ENCODE results near the gene HTR1E. TPM values are rescaled to one million over a fixed set of nuclear protein-coding genes. Genes with fewer than 3 reads are reported as not detected.

Gene HTR1E
- total RNA-seq, 2 donors from 2014 or later, result not detected

DNA sequence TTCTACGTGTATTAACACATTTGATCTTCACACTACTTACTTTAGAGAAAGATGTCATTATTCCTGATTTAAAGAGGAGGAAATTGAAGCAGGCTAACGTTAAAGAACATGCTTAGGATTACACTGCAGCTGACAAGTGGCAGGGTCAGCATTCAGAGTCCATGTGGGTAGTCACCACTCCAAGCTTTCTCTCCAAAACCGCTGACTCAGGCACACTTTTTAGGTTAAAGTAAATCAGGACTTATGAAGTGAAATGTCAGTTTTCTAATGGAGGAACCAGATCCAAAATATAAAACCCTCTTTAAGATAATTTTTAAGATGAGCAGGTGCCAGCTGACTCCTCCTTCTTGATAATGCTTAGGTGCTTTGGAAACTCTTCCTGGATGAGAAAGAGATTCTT lies 75.4 kb downstream of the HTR1E start:
- H3K9me3 Mint-ChIP-seq, result peaks cover 4% of the 10 kb centered on the region
- ATAC-seq (no peak), DNase-seq (ENCODE audit: low spot score) (no peak)
- no peaks in the 10 kb centered on the region for H3K36me3 Mint-ChIP-seq
- H3K27me3 Mint-ChIP-seq, result no peaks in the 10 kb centered on the region
- H3K27ac Mint-ChIP-seq, result no peak overlapping the region
- no peaks in the 10 kb centered on the region for H3K4me1 Mint-ChIP-seq (ENCODE audit: low read depth in 2 of 2)
- no peak overlapping the region for H3K4me3 Mint-ChIP-seq

DNA sequence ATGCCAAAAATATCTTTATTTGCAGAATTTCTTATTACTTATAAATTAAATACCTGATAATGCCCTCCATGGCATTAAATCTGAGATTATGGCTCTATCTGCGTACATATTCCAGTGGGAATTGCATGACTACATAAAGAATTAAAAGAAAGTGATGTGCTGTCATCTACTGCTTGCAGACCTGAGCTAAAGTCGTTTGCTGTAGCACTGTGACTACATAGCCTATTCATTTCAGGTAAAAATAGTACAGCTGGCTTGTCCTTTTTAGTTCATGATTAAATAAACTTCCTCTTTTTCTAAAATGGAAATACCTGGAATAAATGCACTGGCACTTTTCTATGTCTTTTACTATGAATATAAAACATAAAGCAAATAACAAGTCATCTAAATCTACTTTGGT lies 79.4 kb downstream of the HTR1E start:
- no peak for DNase-seq (ENCODE audit: low spot score)
- Mint-ChIP-seq H3K4me3 (no peak overlapping the region), H3K36me3 (no peaks in the 10 kb centered on the region), H3K9me3 (peaks cover 11% of the 10 kb centered on the region), H3K4me1 (ENCODE audit: low read depth in 2 of 2) (no peaks in the 10 kb centered on the region), H3K27me3 (peaks cover 0 to 20% of the 10 kb centered on the region in 2 donors), H3K27ac (no peak overlapping the region)
- ATAC-seq, result no peak

DNA sequence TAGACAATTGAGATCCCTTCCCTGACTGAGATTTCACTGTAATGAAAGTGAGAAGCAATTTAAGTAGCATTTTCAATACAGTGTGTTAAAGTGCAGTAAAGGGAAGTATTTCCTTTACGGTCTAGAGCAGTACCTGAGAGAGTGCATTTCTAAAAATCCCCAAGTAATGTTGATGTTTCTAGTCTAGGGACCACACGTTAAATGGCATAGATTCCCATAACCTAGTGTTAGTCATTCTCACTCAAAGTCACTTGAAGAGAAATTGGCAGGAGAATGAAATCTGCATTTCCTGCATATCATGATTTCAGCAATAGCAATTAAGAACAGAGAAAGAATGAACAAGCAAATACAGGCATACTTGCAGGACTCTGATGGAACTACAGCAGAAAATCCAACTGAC lies 89.7 kb downstream of the HTR1E start:
- H3K27ac Mint-ChIP-seq, result no peak overlapping the region
- no peaks in the 10 kb centered on the region for H3K4me1 Mint-ChIP-seq (ENCODE audit: low read depth in 2 of 2)
- peaks cover 0 to 23% of the 10 kb centered on the region in 2 donors for H3K27me3 Mint-ChIP-seq
- no peak for ATAC-seq
- H3K4me3 Mint-ChIP-seq, result no peak overlapping the region
- no peak for DNase-seq (ENCODE audit: low spot score)
- H3K9me3 Mint-ChIP-seq, result no peaks in the 10 kb centered on the region
- no peaks in the 10 kb centered on the region for H3K36me3 Mint-ChIP-seq

DNA sequence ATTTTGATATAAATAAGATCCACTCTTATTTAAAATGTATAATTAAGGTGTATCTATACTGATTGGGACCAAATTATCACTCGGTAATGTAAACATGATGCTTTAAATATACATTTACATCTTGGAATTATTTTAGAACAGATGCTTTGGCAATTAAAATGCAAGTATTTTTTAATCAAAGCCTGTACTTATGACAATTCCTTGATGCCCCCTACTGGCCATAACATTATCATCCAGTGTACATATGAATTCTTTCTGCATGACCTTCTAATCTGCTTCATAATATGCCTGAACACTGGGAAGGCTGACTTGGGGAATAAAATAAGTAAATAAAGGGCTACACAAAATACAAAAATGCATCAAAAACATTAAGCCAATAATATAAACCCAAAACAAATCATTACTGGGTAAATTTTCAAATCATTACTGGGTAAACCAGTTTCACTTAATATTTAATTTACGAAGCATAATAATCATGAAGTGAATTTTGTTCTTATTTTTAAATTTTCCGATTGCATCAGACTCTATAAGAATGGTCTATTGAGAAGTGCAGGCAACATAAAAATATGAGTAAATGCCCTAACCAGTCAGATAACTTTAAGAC lies 92.5 kb downstream of the HTR1E start:
- Mint-ChIP-seq H3K27me3 (peaks cover 0 to 22% of the 10 kb centered on the region in 2 donors), H3K4me1 (ENCODE audit: low read depth in 2 of 2) (no peaks in the 10 kb centered on the region), H3K9me3 (no peaks in the 10 kb centered on the region), H3K36me3 (no peaks in the 10 kb centered on the region), H3K4me3 (no peak overlapping the region), H3K27ac (no peak overlapping the region)
- DNase-seq (ENCODE audit: low spot score), result no peak
- ATAC-seq, result no peak

DNA sequence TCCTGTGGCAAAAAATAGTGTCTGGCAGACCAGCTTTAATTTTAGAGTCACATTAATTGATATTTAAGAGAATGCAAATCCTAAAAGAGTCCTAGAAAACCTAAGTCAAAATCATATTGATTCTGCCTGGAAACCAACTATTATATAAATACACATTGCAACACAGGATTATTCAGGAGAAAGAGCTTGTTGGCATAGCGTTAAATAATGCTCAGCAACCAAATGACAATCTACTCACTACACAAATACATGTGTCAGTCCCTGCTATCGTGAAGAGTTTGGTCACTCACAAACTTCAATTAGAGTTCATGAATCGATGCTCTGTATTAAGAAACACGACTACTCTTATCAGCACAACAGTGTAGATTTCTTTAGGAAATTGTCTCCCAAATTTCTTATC lies 103.4 kb downstream of the HTR1E start:
- Mint-ChIP-seq H3K4me3 (no peak overlapping the region), H3K27me3 (peaks cover 2 to 15% of the 10 kb centered on the region in 2 donors), H3K27ac (no peak overlapping the region), H3K9me3 (peaks cover 7% of the 10 kb centered on the region), H3K4me1 (ENCODE audit: low read depth in 2 of 2) (no peaks in the 10 kb centered on the region), H3K36me3 (no peaks in the 10 kb centered on the region)
- ATAC-seq (no peak), DNase-seq (ENCODE audit: low spot score) (no peak)

DNA sequence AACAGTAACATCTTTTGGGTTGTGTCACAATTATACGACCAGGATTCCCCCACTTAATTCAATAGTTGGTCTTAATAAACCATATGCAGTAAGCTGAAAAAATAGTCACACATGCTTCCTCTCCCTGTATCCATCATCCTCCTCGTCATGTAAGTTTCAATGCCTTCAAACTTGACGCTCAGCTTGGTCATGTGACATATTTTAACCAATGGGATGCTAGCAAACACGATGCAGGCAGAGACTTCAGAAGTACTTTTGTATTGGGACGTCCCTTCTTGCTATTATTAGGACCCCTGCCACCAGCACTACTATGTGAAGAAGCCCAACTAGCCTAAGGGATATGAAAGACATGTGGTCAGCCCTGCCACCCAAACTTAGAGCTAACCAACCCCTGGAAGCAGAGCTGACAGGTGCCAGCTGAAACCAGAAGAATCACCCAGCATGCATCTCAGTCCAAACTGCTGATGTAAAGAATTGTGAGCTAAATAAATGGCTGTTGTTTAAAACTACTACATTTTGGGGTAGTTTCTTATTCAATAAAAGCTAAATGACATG lies 108.3 kb downstream of the HTR1E start:
- DNase-seq (ENCODE audit: low spot score) (no peak), ATAC-seq (no peak)
- no peaks in the 10 kb centered on the region for H3K36me3 Mint-ChIP-seq
- H3K4me1 Mint-ChIP-seq (ENCODE audit: low read depth in 2 of 2), result no peaks in the 10 kb centered on the region
- peaks cover 11 to 30% of the 10 kb centered on the region in 2 donors for H3K27me3 Mint-ChIP-seq
- H3K4me3 Mint-ChIP-seq, result no peak overlapping the region
- no peak overlapping the region for H3K27ac Mint-ChIP-seq
- no peaks in the 10 kb centered on the region for H3K9me3 Mint-ChIP-seq

DNA sequence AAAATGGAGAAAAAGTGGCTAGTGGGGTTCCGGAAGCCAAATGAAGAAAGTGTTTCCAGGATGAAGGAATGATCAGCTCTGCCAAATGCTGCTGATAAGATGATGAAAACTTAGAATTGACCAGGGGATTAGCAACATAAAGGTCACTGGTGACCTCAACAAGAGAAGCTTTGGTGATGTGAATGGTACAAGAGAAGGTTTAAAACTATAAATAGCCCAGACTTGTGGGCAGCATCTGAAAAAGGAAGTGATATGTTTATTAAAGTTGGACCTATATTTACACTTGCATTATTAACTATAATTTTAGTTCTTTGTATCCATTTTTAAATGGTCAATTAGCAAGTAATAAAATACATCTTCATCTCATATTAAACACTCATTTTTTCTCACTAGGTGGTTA lies 112.5 kb downstream of the HTR1E start:
- H3K36me3 Mint-ChIP-seq, result no peaks in the 10 kb centered on the region
- no peak overlapping the region for H3K4me3 Mint-ChIP-seq
- DNase-seq (ENCODE audit: low spot score), result no peak
- H3K4me1 Mint-ChIP-seq (ENCODE audit: low read depth in 2 of 2), result no peaks in the 10 kb centered on the region
- no peak overlapping the region for H3K27ac Mint-ChIP-seq
- H3K27me3 Mint-ChIP-seq, result peaks cover 11 to 23% of the 10 kb centered on the region in 2 donors
- no peak for ATAC-seq
- H3K9me3 Mint-ChIP-seq, result no peaks in the 10 kb centered on the region

DNA sequence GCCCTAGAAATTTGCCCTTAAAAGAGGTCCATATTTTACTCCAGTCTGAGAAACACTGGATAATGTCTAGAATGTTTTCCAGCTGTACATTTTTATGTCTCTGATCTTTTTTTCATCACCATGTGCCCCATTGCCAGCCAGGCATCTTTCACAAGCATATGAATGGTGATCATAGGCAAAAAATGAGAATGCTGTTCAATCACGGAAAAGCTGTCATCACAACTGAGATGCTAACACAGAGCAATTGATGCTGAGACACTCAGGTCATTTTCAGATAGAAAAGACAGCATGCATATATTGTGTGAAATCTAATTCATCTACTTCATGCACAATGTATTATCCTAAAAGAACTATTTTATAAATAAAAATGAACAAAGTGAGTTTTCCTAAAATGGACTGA lies 116.0 kb downstream of the HTR1E start:
- Mint-ChIP-seq H3K36me3 (no peaks in the 10 kb centered on the region), H3K4me3 (no peak overlapping the region), H3K4me1 (ENCODE audit: low read depth in 2 of 2) (no peaks in the 10 kb centered on the region), H3K9me3 (no peaks in the 10 kb centered on the region), H3K27ac (no peak overlapping the region), H3K27me3 (peaks cover 14 to 15% of the 10 kb centered on the region in 2 donors)
- DNase-seq (ENCODE audit: low spot score) (no peak), ATAC-seq (no peak)

DNA sequence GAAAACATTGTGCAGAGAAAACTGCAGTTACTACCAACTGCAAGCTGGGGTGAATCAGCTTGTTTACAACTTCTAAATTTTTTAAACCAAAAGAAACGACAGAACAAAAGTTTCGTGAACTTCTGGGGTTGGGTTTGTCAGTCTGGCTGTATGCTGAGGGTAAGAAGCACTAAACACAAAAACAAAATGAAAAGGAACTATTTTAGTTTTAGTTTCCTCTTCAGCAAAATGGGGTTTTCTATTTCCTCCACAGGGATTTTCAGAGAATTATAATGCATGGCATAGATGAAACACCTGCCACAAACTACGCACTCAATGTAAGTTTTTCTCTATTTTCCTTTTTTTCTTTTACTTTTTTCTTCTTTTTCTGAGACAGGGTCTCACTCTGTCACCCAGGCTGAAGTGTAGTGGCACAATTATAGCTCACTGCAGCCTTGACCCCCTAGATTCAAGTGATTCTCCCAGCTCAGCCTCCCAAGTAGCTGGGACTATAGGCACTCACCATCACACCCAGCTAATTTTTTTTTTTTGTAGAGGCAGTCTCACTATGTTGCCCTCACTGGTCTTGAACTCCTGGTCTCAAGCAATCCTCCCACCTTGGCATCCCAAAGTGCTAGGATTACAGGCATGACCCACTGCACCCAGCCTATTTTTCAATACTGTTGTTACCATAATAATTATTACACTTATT lies 117.0 kb downstream of the HTR1E start:
- Mint-ChIP-seq H3K4me3 (no peak overlapping the region), H3K4me1 (ENCODE audit: low read depth in 2 of 2) (no peaks in the 10 kb centered on the region), H3K27me3 (peaks cover 5 to 6% of the 10 kb centered on the region in 2 donors), H3K36me3 (no peaks in the 10 kb centered on the region), H3K9me3 (no peaks in the 10 kb centered on the region), H3K27ac (no peak overlapping the region)
- DNase-seq (ENCODE audit: low spot score) (no peak), ATAC-seq (no peak)

DNA sequence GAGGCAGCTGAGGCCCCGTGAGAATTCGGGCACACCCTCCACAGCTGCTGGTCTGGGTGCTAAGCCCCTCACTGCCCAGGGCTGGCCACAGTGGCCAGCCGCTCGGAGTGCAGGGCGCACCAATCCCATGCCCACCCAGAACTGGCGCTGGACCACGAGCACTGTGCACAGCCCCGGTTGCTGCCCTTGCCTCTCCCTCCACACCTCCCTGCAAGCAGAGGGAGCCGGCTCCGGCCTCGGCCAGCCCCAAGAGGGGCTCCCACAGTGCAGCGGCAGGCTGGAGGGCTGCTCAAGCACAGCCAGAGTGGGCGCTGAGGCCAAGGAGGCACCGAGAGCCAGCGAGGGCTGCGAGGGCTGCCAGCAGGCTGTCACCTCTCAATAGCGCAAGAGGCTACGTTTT lies 122.6 kb downstream of the HTR1E start:
- H3K36me3 Mint-ChIP-seq, result no peaks in the 10 kb centered on the region

DNA sequence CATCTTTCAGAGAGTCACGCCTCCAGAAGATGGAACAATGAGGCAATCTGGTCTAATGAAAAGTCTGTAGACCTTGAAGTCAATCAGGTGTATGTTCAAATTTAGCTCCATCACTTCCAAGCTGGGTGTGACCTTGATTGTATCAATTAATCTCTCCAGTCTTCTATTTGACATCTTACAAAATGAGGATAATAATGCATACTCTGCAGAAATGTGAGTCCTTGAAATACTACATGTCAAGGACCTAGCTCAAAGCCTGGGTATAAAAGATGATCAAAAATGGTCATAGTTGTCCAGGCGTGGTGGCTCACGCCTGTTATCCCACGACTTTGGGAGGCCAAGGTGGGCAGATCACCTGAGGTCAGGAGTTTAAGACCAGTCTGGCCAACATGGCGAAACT lies 127.8 kb downstream of the HTR1E start:
- ATAC-seq, result no peak
- no peak overlapping the region for H3K27ac Mint-ChIP-seq
- no peaks in the 10 kb centered on the region for H3K9me3 Mint-ChIP-seq
- H3K27me3 Mint-ChIP-seq, result peaks cover 12 to 27% of the 10 kb centered on the region in 2 donors
- H3K4me1 Mint-ChIP-seq (ENCODE audit: low read depth in 2 of 2), result no peaks in the 10 kb centered on the region
- DNase-seq (ENCODE audit: low spot score), result no peak
- no peak overlapping the region for H3K4me3 Mint-ChIP-seq
- no peaks in the 10 kb centered on the region for H3K36me3 Mint-ChIP-seq

More for the DNA sequence above, 122.6 kb downstream of the HTR1E start:
- Mint-ChIP-seq H3K27me3 (peaks cover 13 to 22% of the 10 kb centered on the region in 2 donors), H3K4me3 (no peak overlapping the region), H3K9me3 (no peaks in the 10 kb centered on the region), H3K27ac (no peak overlapping the region), H3K4me1 (ENCODE audit: low read depth in 2 of 2) (no peaks in the 10 kb centered on the region)
- ATAC-seq (peak in 1 of 2 donors; percentile 15), DNase-seq (ENCODE audit: low spot score) (no peak)

Other genes with a start within 250 kb of the HTR1E start
- not detected for gene CGA, start 157.6 kb downstream of the HTR1E start, total RNA-seq
- gene ZNF292, start 218.0 kb downstream of the HTR1E start, total RNA-seq, result 10 to 100 TPM; 63.2 to 65.9 TPM

Data from natural killer cell treated with Interleukin-12 subunit alpha and Interleukin-12 subunit beta and Interleukin-15 and Interleukin-18, amount 100 ng/mL, for 72 hours (primary cell).